Stimulated activated CD4-positive, alpha-beta T cell treated with anti-CD3 and anti-CD28 coated beads, Interleukin-12 subunit alpha, Interleukin-12 subunit beta, amount 100 ng/mL, for 24 hours (primary cell): ENCODE data around the gene PGBD5.

Source experiments
- DNase-seq, 2 experiments: peaks; one replicate each; pipeline ENCODE4 v3.0.0-alpha.2; 2020; ENCODE audit warnings: low read depth in 2 of 2

PGBD5 gene

GRCh38 chr1:230376296-230376695 is 49.8 kb downstream of the PGBD5 start:
- DNase-seq: no peak

GRCh38 chr1:230375780-230376179 is 50.4 kb downstream of the PGBD5 start:
- DNase-seq: no peak

GRCh38 chr1:230375147-230375546 is 51.0 kb downstream of the PGBD5 start:
- no peak for DNase-seq

GRCh38 chr1:230371923-230372703 is 54.0 kb downstream of the PGBD5 start:
- no peak for DNase-seq

- no peak for DNase-seq
Observed at GRCh38 chr1:230370109-230370508, 56.0 kb downstream of the PGBD5 start.

GRCh38 chr1:230368871-230369270 is 57.3 kb downstream of the PGBD5 start:
- DNase-seq: no peak

- DNase-seq: no peak
Observed at GRCh38 chr1:230368363-230368762, 57.8 kb downstream of the PGBD5 start.

- no peak for DNase-seq
Observed at GRCh38 chr1:230366504-230366915, 59.6 kb downstream of the PGBD5 start.

GRCh38 chr1:230365723-230366307 is 60.3 kb downstream of the PGBD5 start:
- no peak for DNase-seq

- no peak for DNase-seq
Observed at GRCh38 chr1:230362949-230363348, 63.2 kb downstream of the PGBD5 start.

- no peak for DNase-seq
Observed at GRCh38 chr1:230361941-230362340, 64.2 kb downstream of the PGBD5 start.

- no peak for DNase-seq
Observed at GRCh38 chr1:230359992-230360668, 66.0 kb downstream of the PGBD5 start.

- DNase-seq: no peak
Observed at GRCh38 chr1:230356869-230357794, 69.0 kb downstream of the PGBD5 start.

- DNase-seq: no peak
Observed at GRCh38 chr1:230356190-230356589, 69.9 kb downstream of the PGBD5 start.

- DNase-seq: no peak
Observed at GRCh38 chr1:230355594-230355993, 70.5 kb downstream of the PGBD5 start.

- no peak for DNase-seq
Observed at GRCh38 chr1:230355128-230355527, 71.0 kb downstream of the PGBD5 start.

GRCh38 chr1:230354005-230354404 is 72.1 kb downstream of the PGBD5 start:
- DNase-seq: no peak

GRCh38 chr1:230352537-230352936 is 73.6 kb downstream of the PGBD5 start:
- DNase-seq: no peak

- no peak for DNase-seq
Observed at GRCh38 chr1:230351983-230352382, 74.1 kb downstream of the PGBD5 start.

- DNase-seq: no peak
Observed at GRCh38 chr1:230351514-230351913, 74.6 kb downstream of the PGBD5 start.

GRCh38 chr1:230350208-230350921 is 75.8 kb downstream of the PGBD5 start:
- no peak for DNase-seq
